SK-N-MC (cell line): ENCODE measurements around the gene SRP9.

Experiments used
- EZH2 ChIP-seq: fragments of 200-600 bp; sonication (generic); IDR thresholded peaks from one replicate; pipeline ENCODE4 v1.6.1; 2017; ENCODE audit warnings: antibody characterized with exemption
- POLR2AphosphoS5 ChIP-seq: IDR thresholded peaks from 2 replicates; pipeline ENCODE4 v1.6.1; 2012; ENCODE audit warnings: mild to moderate bottlenecking, low read depth, low read length, borderline replicate concordance

GRCh38 chr1:225817611-225818061 is 40.0 kb downstream of the SRP9 start:
- TF ChIP-seq EZH2 (no peak), POLR2AphosphoS5 (no peak)
